AG04450 (cell line): Measurements from ENCODE around the gene CYP26B1. TPM values are rescaled to one million over a fixed set of nuclear protein-coding genes. Genes with fewer than 3 reads are reported as not detected.

ENCODE experiments used
- CTCF ChIA-PET: fragments of 300-600, 350-600 bp; formaldehyde crosslinking; extraction: SDS; loops from one replicate; lab custom pipeline; 2022; ENCODE audit warnings: antibody characterized with exemption, inconsistent platforms; lab: Charles Lee
- POLR2A ChIA-PET: fragments of 350-600 bp; formaldehyde crosslinking; extraction: SDS; loops from one replicate; lab custom pipeline; 2021; ENCODE audit warnings: antibody characterized with exemption, inconsistent platforms; lab: Yijun Ruan, JAX
- DNase-seq: peaks from one replicate; pipeline ENCODE4 v3.0.0-alpha.2; 2011; ENCODE audit warnings: low read depth, low spot score
- H3K27ac ChIP-seq: one replicate; pipeline ENCODE4 v1.5.1; 2012; ENCODE audit warnings: low read depth, low read length, control low read depth
- H3K27me3 ChIP-seq: one replicate; pipeline ENCODE4 v1.6.0; 2012; ENCODE audit warnings: low read length; ENCODE audit not compliant: control insufficient read depth, insufficient read depth
- H3K4me3 ChIP-seq: 2 replicates; pipeline ENCODE4 v1.5.1; 2011; ENCODE audit warnings: mild to moderate bottlenecking, low read depth, low read length, control low read depth
- H3K9me3 ChIP-seq: 2 replicates; pipeline ENCODE4 v1.5.1; 2012; ENCODE audit warnings: low read length; ENCODE audit not compliant: control insufficient read depth, insufficient read depth
- polyA plus RNA-seq: library from polyadenylated mRNA; depleted of rRNA; stranded (reverse); fragments of >200 nt; gene quantifications from 2 replicates; pipeline ENCODE4 v1.2.3, GENCODE V29; 2011
- TF ChIP-seq, protein P1 (sequence below): IDR thresholded peaks from 2 replicates; pipeline ENCODE4 v1.5.1; 2011; ENCODE audit warnings: low read depth, low read length, control low read depth, inconsistent platforms

Gene CYP26B1
- polyA plus RNA-seq, 1 experiment, result 0.01 TPM

DNA sequence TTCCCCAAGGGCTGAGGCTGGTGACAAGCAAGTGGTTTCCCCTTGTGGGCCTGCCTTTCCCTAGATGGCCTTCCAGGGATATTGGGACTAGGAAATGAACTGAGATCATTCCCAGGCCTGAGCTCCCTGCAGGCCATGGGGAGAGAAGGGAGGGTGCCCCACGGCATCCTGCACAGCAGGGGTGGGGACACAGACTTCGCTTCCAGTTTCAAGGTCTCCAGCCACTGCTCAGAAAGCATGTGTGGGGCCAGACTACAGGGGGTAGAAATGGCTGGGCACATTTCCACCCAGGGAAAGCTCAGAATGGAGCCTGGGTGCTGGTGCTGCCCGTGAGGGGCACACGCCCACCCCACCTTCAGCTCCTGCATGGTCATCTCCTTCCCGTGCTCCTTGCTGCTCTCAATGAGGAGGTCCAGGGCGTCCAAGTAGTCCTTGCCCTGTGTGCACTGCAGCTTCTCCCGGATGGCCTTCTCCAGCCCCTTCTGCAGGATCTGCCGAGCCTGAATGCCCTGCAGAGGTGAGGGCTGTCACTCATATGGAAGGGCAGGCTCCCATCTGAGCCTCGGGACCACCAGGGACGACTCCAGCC is 13.2 kb downstream of the CYP26B1 start:
- POLR2A ChIA-PET, result no interaction called here

DNA sequence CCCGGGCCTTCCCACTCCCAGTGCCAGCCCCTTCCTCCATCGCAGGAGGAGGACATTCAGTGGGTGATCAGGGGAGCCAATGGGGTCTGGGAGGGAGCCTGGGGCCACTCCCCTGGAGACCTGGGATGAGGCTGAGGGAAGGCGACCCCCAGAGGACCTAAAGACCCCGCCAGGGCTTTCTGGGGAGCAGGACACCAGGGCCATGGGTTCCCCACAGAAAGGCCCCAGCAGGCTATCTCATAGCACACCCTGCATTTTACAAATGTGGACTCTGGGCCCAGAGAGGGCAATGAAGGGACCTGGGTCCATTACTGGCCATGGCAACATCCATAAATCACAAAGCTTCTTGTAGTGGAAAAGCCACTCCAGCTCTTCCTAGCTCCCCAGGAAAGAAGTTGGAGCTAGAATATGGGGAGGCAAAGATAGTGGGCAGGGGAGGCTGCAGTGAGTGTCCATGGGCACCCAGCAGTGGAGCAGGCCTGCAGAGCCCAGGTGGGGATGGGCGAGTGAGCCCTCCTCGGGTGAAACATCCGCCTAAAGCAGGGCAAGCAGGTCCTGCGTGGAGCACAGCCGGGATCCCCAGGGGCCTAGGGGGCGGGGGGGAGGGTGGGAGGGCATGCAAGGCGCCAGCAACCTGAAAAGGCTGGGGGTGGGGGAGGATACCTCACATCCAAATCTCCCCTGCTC is 13.8 kb downstream of the CYP26B1 start:
- Histone ChIP-seq H3K9me3 (no peaks in the 10 kb centered on the region; the same call in 1 of the 2 replicates), H3K27me3 (peaks cover 33% of the 10 kb centered on the region), H3K27ac (no peak overlapping the region), H3K4me3 (no peak overlapping the region)
- DNase-seq, result no peak
- ChIA-PET POLR2A (no interaction called here), CTCF (interaction anchor here (2.0 kb wide), 1 partner anchor 16 kb away, joined by 6 read pairs; no protein-coding TSS in a partner anchor)
- TF ChIP-seq, protein P1, sequence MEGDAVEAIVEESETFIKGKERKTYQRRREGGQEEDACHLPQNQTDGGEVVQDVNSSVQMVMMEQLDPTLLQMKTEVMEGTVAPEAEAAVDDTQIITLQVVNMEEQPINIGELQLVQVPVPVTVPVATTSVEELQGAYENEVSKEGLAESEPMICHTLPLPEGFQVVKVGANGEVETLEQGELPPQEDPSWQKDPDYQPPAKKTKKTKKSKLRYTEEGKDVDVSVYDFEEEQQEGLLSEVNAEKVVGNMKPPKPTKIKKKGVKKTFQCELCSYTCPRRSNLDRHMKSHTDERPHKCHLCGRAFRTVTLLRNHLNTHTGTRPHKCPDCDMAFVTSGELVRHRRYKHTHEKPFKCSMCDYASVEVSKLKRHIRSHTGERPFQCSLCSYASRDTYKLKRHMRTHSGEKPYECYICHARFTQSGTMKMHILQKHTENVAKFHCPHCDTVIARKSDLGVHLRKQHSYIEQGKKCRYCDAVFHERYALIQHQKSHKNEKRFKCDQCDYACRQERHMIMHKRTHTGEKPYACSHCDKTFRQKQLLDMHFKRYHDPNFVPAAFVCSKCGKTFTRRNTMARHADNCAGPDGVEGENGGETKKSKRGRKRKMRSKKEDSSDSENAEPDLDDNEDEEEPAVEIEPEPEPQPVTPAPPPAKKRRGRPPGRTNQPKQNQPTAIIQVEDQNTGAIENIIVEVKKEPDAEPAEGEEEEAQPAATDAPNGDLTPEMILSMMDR, result no peak

More for the DNA sequence above, 13.2 kb downstream of the CYP26B1 start:
- TF ChIP-seq, protein P1, result no peak
- CTCF ChIA-PET, result interaction anchor here (2.0 kb wide), 1 partner anchor 16 kb away, joined by 6 read pairs; no protein-coding TSS in a partner anchor
- no peaks in the 10 kb centered on the region; the same call in 1 of the 2 replicates for H3K9me3 ChIP-seq
- DNase-seq, result no peak
- no peak overlapping the region for H3K27ac ChIP-seq
- H3K4me3 ChIP-seq, result no peak overlapping the region
- peaks cover 36% of the 10 kb centered on the region for H3K27me3 ChIP-seq

DNA sequence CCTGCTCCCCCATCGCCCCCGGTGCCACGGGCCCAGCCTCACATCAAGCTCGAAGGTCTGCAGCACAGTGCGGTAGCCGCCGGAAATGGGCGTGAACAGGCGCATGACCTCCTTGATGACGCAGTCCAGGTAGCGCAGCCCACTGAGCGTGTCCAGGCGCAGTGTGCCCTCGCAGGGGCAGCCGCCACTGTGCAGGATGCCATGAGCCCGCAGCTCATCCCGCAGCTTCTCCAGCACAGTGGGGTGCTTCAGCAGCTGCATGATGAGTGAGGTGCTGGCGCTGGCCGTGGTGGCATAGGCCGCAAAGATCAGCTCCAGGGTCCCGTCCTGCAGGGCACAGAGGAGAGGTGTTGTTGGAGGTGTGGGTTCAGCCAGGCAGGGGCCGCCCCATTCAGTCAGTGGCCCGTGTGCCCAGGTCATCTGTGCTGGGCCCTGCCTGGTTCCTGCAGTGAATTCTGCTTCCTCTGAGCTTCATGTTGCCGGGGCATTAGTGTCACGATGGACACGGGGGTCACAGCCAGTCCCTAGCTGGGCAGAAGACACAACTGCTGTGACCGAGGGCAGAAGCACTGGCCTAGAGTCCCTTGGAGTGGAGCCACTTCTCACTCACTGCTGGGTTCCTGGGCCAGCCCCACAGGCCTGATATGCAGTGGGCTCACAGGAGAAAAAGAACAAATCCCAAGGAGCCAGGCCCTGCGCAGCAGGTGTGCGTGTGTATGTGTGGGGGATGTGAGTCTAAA is 14.5 kb downstream of the CYP26B1 start:
- TF ChIP-seq, protein P1, result no peak
- no peak for DNase-seq
- ChIA-PET CTCF (interaction anchor here (2.0 kb wide), 1 partner anchor 17 kb away, joined by 6 read pairs; no protein-coding TSS in a partner anchor), POLR2A (no interaction called here)
- H3K27me3 ChIP-seq, result peaks cover 36% of the 10 kb centered on the region
- no peak overlapping the region for H3K27ac ChIP-seq
- no peaks in the 10 kb centered on the region; the same call in 1 of the 2 replicates for H3K9me3 ChIP-seq
- no peak overlapping the region for H3K4me3 ChIP-seq

DNA sequence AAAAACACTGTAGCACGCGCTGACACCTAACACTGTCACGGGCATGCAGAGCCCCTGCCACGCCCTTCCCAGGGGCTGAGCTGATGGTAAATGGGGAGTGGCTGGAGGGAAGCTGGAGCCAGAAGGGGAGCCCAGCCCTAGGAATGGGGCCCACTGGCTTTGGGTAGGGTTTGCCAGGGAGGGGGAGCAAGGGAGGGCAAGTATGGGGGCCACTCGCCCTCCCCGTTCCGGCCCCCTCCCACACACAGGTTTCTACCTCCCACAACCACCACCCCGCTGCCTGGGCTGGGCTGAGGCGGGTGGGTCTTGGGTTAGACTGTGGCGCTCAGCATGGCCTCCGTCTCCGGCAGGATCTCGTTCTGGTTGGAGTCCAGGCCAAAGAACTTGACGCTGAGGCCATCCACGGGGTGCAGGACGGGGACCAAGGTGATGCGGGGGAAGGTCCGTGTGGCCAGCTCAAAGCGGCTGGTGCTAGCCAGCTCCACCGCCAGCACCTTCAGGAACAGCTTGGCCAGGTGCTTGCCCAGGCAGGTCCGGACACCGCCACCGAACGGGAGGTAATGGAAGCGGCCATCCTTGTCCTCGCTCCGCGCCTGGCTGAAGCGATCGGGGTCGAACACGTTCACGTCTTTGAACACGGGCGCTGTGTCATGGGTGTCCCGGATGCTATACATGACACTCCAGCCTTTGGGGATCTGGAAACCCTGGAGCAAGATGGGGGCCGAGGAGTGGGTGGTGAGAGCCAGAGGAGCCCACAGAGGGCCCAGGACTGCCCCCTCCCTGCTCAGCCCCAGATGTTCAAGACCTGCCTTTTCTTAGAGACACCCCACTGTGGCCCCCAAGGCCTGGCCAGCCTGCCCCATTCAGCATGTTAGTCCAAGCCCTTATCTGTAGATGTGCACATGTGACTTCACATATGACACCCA is 15.5 kb downstream of the CYP26B1 start:
- ChIA-PET POLR2A (no interaction called here), CTCF (interaction anchor here (2.0 kb wide), 1 partner anchor 18 kb away, joined by 6 read pairs; no protein-coding TSS in a partner anchor)
- TF ChIP-seq, protein P1, result no peak

More for the DNA sequence above, 15.5 kb downstream of the CYP26B1 start:
- no peak overlapping the region for H3K27ac ChIP-seq
- H3K9me3 ChIP-seq, result no peaks in the 10 kb centered on the region; the same call in 1 of the 2 replicates
- DNase-seq, result no peak
- no peak overlapping the region for H3K4me3 ChIP-seq
- peaks cover 37% of the 10 kb centered on the region for H3K27me3 ChIP-seq
